Measurements from ENCODE around the gene TRAF6.
"Not testable (repeated sequence)": the region's sequence is repeated elsewhere in the genome, so short reads cannot be mapped to it uniquely, and the experiment has no call there.

DNA sequence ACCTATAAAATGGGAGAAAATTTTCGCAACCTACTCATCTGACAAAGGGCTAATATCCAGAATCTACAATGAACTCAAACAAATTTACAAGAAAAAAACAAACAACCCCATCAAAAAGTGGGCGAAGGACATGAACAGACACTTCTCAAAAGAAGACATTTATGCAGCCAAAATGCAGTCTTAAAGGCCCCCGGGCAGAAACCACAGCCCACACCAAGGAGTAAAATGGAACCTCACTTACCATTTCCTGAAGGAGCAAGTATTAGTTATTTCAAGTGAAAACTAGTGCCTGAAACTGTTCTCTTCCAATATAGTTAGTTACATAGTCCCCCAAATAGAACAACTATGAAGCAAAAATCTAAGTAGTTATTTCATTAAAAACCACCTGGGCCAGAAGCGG lies 27.0 kb downstream of the TRAF6 start:
- TF ChIP-seq CTCF (IDR thresholded peaks at IDR 0.05 in 2 of 3, conservative IDR thresholded peaks at IDR 0.05 in 1 of 3; ENCODE audit: control insufficient read depth in 2 of 3, extremely low read depth in 1 of 3, insufficient read depth in 1 of 3, low read depth in 3 of 3, low read length in 3 of 3); CBX3 (IDR thresholded peaks at IDR 0.05; ENCODE audit: borderline replicate concordance, low read depth); STAT3 (IDR thresholded peaks at IDR 0.05; ENCODE audit: low read depth, low read length); MAX (IDR thresholded peaks at IDR 0.05; ENCODE audit: low read depth, low read length); YY1 (IDR thresholded peaks at IDR 0.05; ENCODE audit: low read depth, low read length); POLR2A (IDR thresholded peaks at IDR 0.05; ENCODE audit: low read depth, low read length); SIN3A (IDR thresholded peaks at IDR 0.05; ENCODE audit: low read depth, low read length): not testable (repeated sequence)
